Measurements from ENCODE around the gene IGFBP3. TPM values are rescaled to one million over a fixed set of nuclear protein-coding genes. Genes with fewer than 3 reads are reported as not detected.

IGFBP3 gene
- total and polyA plus RNA-seq, 9 of the 15 experiments (the other 6 are each of a cell fraction or from before 2014, with no cell fraction given), result 0.08 to 0.22 (median 0.10) TPM; not detected in 5

- Histone ChIP-seq H3K4me2 (ENCODE audit: insufficient read depth, low read length) (no peak overlapping the region), H3K9me3 (replicated peaks; ENCODE audit: control insufficient read depth, insufficient read depth, low read depth, low read length) (no peaks in the 10 kb centered on the region), H4K20me1 (replicated peaks; ENCODE audit: control insufficient read depth, insufficient read depth, low read length) (no peaks in the 10 kb centered on the region), H3K36me3 (ENCODE audit: control insufficient read depth, insufficient read depth, low read length) (no peaks in the 10 kb centered on the region), H3K79me2 (ENCODE audit: control insufficient read depth, insufficient read depth, low read length) (no peaks in the 10 kb centered on the region), H3K4me3 (no peak overlapping the region), H3K9ac (ENCODE audit: insufficient read depth in 1 of 2, low read depth in 2 of 2, low read length in 2 of 2) (no peak overlapping the region), H3K9me1 (ENCODE audit: control insufficient read depth, insufficient read depth, low read length) (no peaks in the 10 kb centered on the region), H3K4me1 (replicated peaks in 1 of 2; ENCODE audit: control insufficient read depth in 2 of 2, insufficient read depth in 2 of 2, low read length in 2 of 2) (no peaks in the 10 kb centered on the region), H3K27ac (ENCODE audit: extremely low read depth, low read depth, low read length) (no peak overlapping the region), H3K27me3 (ENCODE audit: control insufficient read depth in 2 of 2, insufficient read depth in 2 of 2, low read length in 2 of 2) (no peaks in the 10 kb centered on the region), H2AFZ (ENCODE audit: low read depth, low read length) (no peak overlapping the region)
- FAIRE-seq (no peak), DNase-seq (ENCODE audit: extremely low read depth in 1 of 4, low spot score in 3 of 4) (no peak), ATAC-seq (no peak)
- ChIA-PET POLR2A (no interaction called here), CTCF (ENCODE audit: low intra/inter-chr PET ratio) (no interaction called here)
- 0% methylated on average over 2 of the region's 2 CpGs for WGBS (ENCODE audit: insufficient coverage, low coverage, missing lambda C conversion rate)
- in situ Hi-C loops (cut with MboI), result no loop called here
- intact Hi-C loops (cut with micrococcal nuclease), result no loop called here
- BruUV-seq (replicated peaks), result no TSS peak
- TF ChIP-seq HNRNPH1 (optimal IDR thresholded peaks at IDR 0.05; ENCODE audit: low read depth, low read length) (no peak), WHSC1 (IDR thresholded peaks at IDR 0.05; ENCODE audit: low read length) (no peak), POLR2AphosphoS2 (IDR thresholded peaks at IDR 0.05; ENCODE audit: low read length) (no peak), ZNF778 (CRISPR knock-in tag; IDR thresholded peaks at IDR 0.05) (no peak), E2F4 (CRISPR knock-in tag; IDR thresholded peaks at IDR 0.05; ENCODE audit: low read depth) (no peak), PHF21A (IDR thresholded peaks at IDR 0.05; ENCODE audit: borderline replicate concordance, low read depth) (no peak), CSDE1 (IDR thresholded peaks at IDR 0.05) (no peak), GMEB1 (CRISPR knock-in tag; IDR thresholded peaks at IDR 0.05) (no peak), TAF9B (IDR thresholded peaks at IDR 0.05; ENCODE audit: partially characterized antibody) (no peak), NFE2L1 (tag; IDR thresholded peaks at IDR 0.05; ENCODE audit: borderline replicate concordance, low read depth) (no peak), SRSF7 (optimal IDR thresholded peaks at IDR 0.05; ENCODE audit: low read depth, low read length) (no peak), TSHZ1 (CRISPR knock-in tag; IDR thresholded peaks at IDR 0.05) (no peak), NELFE (IDR thresholded peaks at IDR 0.05; ENCODE audit: insufficient read depth, insufficient read length) (no peak), ZNF551 (CRISPR knock-in tag; IDR thresholded peaks at IDR 0.05) (no peak)
These were observed 49.4 kb upstream of the IGFBP3 start for GRCh38 chr7:45970454-45970853.
